GM19324 (cell line): ENCODE results near the gene FBXO31.

ENCODE experiments used
- ATAC-seq: cut with Tn5 transposase; IDR thresholded peaks from one replicate; pipeline ENCODE4 v1.9.1; 2021; ENCODE audit warnings: mild to moderate bottlenecking, moderate library complexity; ENCODE audit not compliant: unreplicated experiment, low FRiP score

The FBXO31 gene, protein sequence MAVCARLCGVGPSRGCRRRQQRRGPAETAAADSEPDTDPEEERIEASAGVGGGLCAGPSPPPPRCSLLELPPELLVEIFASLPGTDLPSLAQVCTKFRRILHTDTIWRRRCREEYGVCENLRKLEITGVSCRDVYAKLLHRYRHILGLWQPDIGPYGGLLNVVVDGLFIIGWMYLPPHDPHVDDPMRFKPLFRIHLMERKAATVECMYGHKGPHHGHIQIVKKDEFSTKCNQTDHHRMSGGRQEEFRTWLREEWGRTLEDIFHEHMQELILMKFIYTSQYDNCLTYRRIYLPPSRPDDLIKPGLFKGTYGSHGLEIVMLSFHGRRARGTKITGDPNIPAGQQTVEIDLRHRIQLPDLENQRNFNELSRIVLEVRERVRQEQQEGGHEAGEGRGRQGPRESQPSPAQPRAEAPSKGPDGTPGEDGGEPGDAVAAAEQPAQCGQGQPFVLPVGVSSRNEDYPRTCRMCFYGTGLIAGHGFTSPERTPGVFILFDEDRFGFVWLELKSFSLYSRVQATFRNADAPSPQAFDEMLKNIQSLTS

DNA sequence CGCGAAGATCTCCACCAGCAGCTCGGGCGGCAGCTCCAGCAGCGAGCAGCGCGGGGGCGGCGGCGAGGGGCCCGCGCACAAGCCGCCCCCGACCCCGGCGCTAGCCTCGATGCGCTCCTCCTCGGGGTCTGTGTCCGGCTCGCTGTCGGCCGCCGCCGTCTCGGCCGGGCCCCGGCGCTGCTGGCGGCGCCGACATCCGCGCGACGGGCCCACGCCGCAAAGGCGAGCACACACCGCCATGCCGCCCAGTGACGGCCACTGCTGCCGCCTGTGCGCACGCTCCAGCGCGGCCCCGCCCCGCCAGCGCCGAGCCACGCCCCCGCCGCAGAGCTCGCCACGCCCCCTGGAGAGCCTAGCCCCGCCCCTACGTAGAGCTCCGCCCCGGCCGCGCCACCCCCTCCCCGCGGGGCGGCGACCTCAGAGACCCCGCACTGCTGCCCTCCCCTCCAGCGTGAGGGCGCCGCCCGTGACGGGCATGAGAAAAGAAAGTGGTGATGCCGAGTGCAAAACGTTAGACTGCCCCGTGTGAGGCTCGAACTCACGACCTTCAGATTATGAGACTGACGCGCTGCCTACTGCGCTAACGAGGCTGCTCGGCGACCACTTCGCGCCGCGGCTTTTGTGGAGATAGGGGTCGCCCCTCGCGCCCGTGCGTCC lies at the start of gene FBXO31:
TSS of gene FBXO31 (minus strand) at position 272 of the 657 bp plus-strand sequence. CDS start at position 240, 32 bp downstream.
- ATAC-seq: peak; percentile 67

DNA sequence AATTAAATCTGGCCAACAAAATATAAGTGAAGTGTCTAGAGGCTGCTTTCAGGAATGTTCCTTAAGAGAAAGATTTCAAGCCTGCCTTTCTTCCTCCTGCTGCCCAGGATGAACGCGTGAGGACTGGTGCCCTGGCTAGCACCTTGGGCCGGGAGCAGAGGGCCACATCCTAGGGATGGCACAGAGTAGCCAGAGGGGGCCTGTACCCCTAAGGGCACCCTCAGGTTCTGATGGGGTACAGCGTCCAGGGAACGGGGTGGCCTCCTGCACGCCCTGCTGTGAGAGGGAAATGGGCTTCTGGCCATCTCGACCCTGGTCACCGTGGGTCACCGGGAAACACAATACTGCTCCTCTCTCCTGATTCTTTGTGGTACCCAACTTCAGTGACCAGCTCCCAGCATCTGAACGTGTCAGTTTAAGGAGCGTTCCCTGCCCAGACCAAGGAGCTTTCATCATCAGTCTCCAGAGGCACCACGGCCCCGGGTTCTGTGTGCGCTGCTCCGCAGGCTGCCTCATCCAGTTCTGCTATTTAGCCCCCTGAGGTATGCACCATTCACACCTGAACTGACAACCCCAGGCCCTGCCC lies 48.8 kb upstream of the FBXO31 start:
- ATAC-seq: no peak

DNA sequence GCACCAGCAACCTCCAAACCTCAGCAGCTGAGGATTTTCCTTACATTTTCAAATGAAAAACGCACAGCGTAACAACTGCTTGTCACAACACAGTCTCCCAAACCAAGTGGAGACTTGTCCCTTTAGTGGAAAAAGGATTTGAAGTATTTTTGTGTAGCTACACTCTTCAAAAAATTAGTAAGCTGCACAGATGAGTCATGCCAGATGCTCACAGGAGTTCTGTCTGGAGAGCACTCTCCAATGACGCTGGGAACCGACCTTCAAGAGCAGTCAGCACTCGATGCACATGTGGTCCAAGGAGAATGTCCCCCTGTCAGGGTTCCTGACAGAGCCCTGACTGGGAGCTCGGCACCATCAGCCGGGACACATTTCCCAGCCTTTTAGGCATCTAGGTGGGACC lies 48.4 kb upstream of the FBXO31 start:
- no peak for ATAC-seq

DNA sequence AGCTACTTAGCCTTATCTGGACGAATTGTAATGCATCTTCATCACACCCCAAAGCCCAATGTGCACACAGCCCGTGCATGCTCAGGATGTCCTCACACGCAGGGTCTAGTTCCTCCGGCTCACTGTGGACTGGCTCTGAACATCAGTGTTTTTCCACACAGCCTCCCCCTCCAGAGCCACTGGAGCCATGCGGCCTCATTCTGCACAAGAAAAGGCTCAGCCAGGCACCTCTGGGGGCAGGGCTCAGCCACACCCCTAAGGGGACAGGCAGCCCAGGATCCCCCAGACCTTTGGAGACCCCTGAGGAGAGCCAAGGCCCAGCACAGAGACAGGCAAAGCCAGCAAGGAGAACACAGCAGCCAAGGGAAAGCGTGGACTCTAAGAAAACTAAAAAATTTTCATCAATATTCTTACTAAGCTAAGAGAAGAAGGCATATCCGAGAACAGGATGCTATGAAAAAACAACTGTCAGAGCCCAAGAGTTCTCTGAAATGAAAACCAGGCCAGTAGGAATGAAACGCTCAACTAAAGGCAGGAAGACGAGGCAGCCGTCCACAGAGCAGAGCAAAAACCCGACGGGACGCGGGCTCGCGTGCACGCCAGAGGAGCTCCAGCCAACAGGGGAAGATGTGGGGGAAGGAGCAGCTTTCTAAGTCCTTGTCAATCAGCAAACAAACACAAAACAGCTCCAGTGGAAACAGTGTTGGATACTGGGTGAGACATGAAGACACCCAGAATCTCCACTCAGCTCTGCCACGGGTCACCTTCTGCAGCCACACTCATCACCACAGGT lies 43.0 kb upstream of the FBXO31 start:
- no peak for ATAC-seq

DNA sequence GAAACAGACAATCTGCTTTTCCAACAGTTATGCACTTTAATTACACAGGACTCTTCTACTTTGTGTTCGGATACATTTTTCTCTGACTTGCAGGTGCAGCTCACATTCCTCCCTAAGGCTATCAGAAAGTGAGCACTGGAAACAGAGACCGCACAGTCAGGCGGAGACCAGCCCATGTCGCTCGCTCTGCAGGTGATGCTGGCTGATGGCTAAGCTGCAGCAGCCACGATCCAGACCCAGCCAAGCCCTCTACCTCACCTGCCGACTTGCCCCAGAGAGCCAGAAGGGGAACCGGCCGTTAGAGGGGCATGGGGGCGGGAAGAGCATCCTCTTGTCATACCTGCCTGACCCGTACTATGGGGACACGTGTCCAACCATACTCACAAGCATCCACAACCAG lies 42.4 kb upstream of the FBXO31 start:
- ATAC-seq: no peak

DNA sequence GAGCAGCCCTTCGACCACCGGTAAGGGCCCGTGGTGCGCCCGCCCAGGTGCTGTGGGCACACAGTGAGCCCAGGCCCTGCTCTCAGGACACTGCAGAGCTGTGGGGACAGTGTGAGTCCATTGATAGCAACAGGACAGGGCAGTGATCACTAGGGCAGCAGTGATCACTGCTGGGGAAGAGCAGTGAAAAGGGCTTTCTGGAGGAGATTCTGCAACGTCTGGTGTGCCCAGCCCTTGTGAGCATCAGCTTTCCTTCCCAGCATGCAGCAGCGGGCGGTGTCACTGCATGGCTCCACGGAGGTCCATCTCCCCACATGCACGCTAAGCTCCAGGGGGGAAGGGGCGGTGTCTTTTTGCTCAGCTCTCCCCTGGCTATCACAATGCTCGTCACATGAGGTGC lies 40.7 kb upstream of the FBXO31 start:
- ATAC-seq: no peak

DNA sequence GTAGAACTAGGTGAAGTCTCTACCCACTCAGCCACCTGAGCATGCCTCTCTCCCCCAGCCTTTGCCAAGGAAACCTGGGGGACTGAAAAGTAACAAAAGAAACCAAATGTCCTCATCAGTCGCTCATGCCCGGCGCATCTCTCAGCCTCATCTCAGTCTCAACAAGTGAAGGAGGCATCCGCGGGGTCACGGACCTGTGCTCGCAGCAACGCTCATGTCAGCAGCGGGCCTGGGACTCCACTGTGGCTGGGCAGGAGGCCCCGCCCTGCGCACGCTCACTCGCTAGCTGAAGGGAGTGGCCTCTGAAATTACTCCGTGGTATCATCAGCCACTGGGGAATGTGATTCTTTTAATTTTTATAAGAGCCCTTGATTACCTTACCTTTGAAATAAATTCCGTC lies 39.9 kb upstream of the FBXO31 start:
- ATAC-seq: no peak

DNA sequence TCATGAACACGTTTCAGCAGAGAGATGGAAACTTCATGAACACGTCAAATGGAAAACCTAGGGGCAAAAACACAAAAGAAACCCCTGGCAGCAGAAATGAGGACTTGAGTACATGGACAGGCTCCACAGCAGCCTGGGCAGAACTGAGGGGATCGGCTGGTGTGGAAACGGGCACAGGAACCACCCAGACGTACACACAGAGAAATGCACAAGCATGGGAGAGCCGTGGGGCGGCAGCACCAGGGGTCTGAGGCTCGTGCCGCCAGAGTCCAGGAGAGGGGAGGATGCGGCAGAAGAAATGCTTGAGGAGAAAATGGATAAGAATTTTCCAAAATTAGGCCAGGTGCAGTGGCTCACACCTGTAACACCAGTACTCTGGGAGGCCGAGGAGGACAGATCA lies 38.5 kb upstream of the FBXO31 start:
- ATAC-seq: no peak

DNA sequence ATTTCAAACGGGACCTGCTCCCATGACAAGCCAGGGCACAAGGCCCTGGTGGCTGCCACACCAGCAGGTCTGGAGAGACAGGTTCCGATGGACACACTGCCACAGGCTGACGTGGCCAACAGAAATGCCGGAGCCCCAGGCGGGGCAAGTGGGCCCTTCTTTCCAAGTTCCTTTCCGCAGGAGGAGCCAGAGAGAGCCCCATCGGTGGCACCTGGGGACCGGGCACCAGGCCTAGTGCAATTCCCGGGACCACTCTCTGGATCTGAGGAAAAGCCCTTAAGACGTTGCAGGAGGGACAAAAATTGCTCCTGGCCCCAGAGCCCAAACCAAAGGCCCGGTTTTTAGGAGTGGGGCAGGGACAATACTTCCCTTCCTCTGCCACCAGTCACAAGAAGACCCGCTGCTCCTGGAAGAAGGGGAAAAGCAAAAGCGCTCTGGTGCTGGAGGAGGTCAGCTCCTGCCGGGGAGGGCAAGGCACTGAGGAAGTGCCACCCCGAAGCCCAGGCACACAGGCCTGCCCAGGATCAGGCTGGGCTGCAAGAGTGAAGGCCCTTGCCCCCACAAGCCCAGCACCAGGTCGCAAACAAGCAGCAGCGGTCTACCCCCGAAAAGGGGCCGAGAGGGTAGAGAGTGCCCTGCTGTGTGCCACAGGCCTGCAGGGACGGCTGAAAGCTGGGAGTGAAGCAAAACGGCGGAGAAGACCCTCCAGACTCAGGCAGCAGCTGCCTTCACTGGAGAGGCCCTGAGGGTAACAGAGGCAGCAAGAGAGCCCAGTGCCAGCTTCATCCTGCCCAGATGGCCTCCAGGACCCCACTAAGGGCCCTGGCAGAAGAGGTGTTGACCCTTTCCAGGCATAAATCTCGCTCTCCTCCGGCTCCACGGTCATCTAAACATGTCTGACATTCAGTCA lies 37.7 kb upstream of the FBXO31 start:
- no peak for ATAC-seq

DNA sequence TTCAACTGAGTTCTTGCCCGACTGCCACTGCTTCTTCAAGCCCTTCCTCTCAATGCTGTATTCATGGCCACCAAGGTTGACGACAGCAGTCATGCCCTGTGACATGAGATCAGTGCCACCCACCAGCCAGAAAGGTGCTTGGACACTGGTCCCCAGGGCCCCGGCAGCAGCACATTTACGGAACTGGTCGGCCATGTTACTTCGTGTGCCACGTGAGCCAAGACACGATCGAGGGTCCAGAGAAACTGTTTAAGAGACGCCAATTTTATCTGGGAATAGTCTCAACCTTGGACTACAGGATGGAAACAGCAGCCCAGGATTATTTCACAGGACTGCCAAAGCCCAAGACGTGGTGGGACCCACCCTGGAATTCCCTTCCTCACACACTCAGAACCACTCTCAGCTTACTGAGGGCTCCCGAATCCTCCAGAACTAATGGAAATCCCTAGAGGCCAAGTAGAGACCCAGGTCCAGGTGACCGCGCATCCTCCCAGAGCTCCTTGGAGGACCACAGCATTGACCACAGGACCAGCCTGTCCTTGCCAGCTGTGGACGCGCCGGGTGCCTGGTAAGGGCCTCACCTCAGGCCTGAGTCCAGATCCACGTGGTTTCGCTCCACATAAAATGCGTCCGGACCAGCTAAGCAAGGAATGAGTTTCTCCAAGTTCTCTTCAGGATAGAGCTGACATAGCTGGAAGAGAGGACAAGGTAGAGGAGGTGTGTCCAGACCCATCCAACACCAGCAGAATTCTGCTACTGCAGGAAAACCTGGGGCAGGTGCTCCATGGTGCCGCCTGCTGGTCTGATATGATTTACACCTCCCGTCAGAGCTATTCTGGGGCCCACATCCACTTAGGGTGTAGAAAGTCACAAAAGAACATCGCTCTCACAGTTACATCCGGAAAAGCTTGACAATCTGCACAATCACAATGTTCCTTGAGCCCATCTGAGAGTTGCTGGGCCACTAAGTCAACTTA lies 36.7 kb upstream of the FBXO31 start:
- ATAC-seq: no peak

DNA sequence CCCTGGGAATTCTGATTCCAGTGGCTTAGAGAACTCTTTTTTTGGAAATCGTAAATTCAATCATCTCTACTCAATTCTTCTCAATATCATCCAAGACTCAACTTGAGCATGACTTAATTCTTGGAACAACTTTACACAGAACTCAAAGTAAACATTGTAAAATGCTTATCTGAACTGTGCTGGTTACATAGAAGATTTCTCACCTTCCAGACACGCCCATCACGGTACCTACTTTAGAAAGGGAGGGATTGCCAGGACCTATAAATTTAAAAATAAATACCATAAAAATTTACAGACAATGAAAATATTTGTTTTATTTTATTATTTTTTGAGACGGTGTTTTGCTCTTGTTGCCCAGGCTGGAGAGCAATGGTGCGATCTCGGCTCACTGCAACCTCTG lies 35.1 kb upstream of the FBXO31 start:
- ATAC-seq: no peak

DNA sequence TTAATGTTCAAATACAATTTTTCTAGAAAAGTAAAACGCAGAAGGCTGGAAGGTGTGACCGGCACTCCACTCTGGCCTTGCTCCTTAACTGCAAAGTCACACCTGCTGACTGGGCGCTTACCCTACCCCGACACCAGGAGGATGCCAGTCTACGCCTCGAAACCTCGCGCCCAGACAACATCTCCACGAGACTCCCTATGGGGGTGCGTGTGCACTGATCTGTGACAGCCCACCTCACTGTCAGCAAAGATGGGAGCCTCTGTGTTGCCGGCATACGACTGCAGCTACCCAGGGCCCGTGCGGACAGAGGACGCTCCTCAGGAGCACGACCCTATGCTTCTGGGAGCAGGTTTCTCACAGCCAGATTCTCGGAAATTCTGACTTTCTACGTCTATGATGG lies 34.6 kb upstream of the FBXO31 start:
- no peak for ATAC-seq

DNA sequence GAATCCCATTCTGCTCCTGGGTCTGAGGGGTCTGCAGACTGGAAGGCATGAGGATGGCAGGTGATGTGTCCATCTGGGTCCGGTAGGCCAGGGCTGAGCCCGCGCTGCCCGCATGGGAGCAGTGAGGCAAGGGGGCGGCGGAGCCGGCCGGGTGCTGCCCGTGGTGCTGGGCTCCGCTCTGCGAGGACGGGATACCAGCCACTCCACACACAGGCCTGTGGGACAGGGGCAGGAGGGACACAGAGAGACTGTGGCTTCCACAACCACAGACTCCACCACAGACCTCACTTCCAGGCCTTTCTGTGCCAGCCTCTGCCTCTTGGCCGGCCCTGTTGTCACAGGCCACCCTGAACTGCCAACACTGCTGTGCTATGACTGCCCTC lies 33.9 kb upstream of the FBXO31 start:
- ATAC-seq: no peak

DNA sequence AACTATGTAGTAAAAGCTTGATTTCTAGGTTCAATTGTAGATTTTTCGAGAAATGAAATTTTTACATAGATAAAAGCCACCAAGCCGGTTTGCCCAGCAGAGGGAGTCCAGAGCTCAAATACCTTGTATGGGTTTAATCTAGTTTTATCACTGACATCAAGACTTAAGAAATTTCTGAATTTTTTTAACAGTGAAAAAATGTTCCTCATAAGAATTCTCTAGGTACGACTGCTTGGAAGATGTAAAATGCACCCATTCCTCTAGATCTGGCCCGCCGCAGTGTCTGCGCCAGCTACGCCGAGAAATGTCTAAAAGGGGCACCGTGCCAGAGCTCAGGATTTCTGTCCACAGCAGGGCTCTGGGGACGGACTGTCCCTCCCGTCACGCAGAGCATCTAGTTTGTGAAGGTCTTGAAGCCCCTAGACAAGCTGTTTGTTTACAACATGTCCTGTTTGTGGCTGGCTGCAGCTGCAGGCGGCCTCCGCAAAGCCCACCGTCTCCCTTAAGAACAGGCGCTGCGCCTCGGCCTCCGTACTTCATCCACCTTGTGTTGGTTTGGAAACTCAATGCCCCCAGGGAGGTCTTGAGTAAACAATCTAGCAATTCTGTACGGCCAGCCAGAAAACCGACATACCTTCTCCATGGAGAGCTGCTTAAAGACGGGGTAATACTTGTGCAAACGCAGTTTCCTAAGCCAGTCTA lies 33.4 kb upstream of the FBXO31 start:
- no peak for ATAC-seq

DNA sequence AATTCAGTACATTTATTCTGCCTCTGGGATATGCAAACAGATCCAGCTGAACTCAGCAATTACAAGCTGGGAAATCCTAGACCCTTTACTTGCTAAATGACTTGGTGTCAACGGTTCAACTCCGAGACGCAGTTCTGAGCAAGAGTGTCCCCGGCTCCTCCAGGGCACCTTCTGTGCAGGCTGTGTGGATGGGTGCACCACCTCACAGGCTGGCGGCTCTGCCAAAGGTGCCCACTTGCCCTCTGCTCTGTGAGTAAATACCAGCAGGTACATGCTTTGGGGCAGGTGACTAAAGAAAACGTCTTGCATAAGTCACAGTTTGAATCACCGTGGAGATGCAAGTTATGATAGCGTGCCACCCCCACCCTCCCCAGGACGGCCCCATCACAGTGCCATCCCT lies 31.9 kb upstream of the FBXO31 start:
- ATAC-seq: no peak

DNA sequence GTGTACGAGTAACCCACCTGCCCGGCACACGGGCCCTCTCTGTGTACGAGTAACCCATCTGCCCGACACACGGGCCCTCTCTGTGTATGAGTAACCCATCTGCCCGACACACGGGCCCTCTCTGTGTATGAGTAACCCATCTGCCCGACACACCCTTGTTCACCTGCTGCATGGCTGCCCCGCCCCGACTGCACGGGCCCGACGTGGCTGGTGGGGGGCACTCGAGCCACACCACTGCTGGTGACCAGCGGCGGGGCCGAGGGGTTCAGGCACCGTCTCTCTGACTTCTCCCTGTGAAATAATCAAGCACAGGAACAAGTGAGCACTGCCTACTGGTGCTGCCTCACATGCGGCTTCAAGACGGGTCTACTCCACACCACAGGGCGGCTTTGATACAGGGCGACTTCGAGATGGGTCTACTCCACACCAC lies 30.7 kb upstream of the FBXO31 start:
- ATAC-seq: no peak

DNA sequence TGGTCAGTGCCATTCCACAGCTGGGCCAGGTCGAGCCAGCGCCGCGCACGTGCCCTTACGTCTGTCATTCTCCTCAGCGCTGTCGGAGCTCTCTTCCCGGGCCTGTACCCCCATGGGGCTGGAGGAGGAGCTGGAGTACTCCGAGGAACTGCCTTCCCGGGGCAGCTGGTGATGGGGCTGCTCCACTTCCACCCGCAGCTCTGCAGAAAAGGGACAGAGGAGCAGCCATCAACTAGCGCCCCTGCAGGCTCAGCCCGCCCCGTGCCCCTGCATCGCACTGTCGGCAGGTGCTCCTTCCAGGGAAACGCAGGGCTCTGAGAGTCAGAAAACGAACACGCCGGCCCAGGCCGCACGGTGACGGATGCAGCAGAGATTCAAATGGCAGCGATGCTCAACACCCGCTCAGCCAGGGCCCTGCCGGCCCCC lies 29.4 kb upstream of the FBXO31 start:
- no peak for ATAC-seq
